IPS DF 4.7 (cell line): ENCODE data around the gene ANKS1A.

Experiments
- DNase-seq: peaks from one replicate; pipeline ENCODE4 v3.0.0-alpha.2; 2013; ENCODE audit warnings: low spot score; ENCODE audit errors: extremely low read depth

Gene ANKS1A

GRCh38 chr6:35052694-35053565 lies 163.9 kb downstream of the ANKS1A start:
- no peak for DNase-seq

DNA sequence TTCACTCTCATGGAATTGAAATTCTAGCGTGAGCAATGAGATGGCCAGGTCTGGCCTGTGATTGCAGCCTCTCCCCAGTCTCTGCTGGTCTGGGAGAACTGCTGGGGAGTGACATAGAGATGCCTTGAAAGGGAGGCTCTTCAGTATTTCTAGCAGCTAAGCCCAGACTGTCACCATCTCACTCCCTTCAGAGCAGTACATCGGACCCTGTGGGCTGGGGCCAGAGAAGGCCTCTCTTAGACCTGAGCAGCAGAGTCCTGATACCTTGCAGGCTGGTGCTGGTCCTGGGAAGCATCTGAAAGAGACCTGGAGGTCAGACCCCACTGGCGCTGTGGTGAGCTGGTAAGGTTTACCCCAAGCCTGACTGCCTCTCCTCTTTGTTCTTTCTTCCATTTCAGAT lies 164.6 kb downstream of the ANKS1A start:
- DNase-seq: no peak

- no peak for DNase-seq
These were observed 165.2 kb downstream of the ANKS1A start for GRCh38 chr6:35054106-35054742.

GRCh38 chr6:35054743-35055130 lies 165.7 kb downstream of the ANKS1A start:
- no peak for DNase-seq

GRCh38 chr6:35055891-35056290 lies 166.8 kb downstream of the ANKS1A start:
- no peak for DNase-seq

DNA sequence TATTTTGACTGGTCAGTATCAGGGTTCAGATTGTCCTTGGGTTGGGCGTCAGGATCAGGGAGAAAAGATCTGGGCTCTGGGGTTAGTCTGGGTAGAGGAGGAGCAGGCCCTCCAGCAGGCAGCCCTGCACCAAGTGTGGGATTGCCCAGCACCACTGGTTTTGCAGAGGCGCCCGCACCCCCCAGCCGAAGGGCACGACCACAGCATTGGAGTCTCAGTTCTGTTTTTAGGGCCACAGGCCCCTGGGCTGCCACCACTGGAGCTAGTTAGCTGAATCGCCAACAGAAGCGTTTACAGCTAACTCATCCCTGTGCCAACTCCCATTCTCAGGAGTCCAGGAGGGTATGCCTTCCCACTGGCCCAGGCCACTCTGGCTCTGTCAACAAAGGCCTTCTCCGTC lies 167.9 kb downstream of the ANKS1A start:
- no peak for DNase-seq

GRCh38 chr6:35057449-35058357 lies 168.6 kb downstream of the ANKS1A start:
- no peak for DNase-seq

DNA sequence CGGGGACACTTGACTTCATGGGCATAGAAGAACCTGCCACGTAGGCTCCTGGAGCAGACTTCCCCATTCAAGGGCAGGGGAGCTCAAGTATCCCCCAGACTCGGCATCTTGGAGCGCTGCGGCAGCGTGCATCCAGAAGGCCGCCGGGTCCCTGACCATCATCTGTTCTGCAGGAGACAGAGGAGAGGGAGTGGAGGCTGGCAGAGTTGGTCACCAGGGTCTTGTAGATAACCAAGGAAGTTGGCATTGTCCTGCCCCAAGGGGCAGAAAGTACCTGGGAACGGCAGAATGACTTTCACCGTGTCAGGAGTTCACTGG lies 169.3 kb downstream of the ANKS1A start:
- DNase-seq: no peak

- no peak for DNase-seq
These were observed 169.9 kb downstream of the ANKS1A start for GRCh38 chr6:35058865-35059522.

DNA sequence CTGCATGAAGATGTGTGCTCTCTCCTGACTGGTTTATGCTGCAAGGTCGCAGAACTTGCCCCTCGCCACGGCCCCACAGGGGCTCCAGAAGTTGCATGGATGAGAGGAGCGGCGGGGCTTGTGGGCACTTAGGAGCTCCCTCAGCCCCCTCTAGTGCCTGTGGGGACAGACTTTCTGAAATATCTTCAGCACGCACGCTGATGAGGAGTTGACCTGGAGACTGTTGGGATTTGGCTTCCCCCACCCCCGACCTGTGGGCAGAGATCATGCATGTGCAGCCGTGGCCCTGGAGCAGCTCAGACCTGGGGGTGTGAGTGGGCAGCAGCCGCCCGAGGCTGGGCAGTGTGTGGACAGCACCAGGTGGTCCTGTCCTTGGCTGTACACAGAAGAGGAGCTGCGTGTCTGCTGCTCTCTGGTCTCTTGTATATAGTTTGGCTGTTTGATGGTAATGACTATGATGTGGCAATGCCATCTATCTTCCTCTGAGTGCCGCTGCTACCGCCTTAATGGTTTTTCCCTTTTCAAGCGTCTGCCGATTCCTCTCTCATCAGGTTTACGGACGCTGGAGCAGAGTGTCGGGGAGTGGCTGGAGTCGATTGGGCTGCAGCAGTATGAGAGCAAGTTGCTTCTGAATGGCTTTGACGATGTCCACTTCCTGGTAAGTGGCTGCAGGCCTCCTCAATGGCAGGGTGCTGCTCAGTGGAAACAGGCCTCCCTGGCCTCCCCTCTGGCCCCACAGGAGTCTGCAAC lies 170.7 kb downstream of the ANKS1A start:
- DNase-seq: no peak

GRCh38 chr6:35061102-35061615 lies 172.1 kb downstream of the ANKS1A start:
- no peak for DNase-seq

DNA sequence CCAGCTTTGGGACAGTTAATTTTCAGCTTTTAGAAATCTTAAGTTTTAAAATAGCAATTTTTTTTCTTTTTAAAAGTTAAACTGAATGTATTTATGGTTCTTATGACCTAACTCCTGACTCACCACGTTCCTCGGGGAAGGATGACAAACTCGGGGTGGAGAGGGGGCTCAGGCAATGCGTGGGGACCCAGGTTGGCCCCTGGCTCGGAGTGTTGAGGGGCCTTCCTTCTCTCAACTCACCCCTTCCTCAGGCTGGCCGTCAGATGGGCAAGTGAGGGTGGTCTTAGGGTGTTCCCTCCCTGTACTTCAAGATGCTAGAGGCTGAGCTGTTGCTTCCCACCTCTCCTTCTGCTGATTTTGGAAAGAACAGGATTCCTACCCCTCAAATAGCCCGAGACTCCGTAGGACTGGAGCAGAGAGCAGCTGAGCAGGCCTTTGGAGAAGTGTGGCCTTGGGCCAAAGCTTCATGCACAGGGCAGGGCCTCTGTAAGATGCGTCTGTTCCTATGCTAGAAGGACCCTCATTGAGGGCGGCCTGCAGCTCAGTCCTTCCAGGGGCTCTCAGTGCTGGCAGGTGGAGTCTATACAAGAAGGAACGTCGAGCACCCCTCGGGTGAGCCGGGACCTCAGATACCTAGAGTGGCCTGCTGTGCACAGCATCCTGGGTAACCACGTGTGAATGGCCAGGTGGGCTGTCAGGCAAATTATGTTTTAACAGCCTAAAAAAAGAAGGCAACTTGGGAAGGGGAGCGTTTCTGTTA lies 172.8 kb downstream of the ANKS1A start:
- no peak for DNase-seq

DNA sequence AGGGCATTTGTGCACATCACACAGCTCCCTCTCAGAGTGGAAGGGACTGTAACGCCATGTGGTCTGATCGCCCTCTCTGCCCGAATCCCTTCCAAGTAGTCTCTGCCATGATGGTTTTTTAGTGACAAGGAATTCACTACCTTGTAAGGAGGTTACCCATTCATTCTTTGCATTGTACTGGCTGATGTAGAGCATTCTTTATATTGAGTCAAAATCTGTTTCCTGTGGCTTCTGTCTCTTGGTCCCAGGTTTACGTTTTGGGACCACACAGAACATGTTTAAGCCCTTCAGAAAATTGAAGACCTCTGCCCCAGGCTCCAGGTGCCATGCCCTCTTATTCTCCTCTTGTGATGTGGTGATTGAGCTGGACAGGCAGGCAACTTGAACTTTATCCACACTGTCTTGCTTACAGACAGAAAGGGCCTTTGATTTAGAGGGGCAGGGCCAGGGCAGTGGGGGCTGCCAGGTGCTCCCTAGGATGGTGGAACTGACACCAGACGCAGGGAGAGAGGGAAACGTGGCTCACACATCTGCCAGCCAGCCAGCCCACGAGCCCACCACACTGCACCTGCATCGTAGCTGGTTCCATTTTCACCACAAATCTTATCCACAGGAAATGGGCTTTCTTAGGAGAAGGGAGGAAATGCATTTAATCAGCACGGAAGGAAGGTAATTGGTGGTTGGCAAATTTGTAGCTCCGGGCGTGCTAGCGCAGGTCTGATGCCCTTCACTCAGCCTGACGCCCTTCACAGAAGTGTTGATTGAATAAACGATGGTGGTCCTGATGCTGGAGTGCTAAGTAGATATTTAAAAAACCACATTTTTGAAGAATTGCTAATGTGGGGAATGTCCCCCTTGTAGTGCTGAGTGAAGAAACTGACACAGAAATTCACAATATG lies 173.9 kb downstream of the ANKS1A start:
- no peak for DNase-seq

- no peak for DNase-seq
These were observed 174.7 kb downstream of the ANKS1A start for GRCh38 chr6:35063701-35064280.

DNA sequence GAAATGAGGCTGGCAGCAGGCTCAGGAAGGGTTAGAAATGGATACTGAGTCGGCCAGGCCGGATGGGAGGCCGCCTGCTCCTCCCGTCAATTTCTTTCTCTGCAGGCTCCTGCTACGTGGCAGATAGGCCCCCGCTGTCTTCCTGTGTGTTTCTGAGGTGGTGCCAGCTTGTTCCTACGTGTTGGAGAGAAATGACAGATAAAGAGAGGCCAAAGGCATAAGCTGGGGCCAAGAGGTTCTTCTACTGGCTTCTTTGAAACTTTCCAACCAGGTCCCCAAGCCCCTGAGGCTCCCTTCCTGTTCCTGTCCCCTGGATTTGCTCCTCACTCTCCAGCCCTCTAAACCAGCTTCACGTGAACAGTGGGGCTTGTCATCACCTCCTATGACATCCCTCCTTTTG lies 175.2 kb downstream of the ANKS1A start:
- DNase-seq: no peak

- no peak for DNase-seq
These were observed 175.8 kb downstream of the ANKS1A start for GRCh38 chr6:35064757-35065440.

DNA sequence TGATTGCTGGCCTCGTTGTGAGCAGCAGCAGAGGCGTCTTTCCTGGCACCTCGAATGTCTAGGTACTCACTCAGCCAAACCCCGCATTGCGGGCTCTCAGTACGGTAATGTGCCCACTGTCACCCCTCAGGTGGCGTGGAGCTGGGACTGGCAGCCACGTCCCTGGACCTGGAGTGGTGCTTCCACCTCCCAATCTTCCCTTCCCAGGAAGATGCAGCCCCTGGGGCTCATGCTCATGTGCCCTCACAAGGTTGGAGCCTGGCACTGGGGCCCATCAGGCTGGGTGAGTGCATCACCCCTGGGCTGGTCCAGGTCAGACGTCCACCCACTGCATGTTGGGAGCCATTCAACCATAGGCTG lies 176.4 kb downstream of the ANKS1A start:
- DNase-seq: no peak

GRCh38 chr6:35065870-35066269 lies 176.8 kb downstream of the ANKS1A start:
- DNase-seq: no peak
